GDM1 (cell line): ENCODE measurements around the gene CT47C1.
"Not testable (repeated sequence)": the region's sequence is repeated elsewhere in the genome, so short reads cannot be mapped to it uniquely, and the experiment has no call there.

ENCODE experiments used
- DNase-seq: peaks from one replicate; lab custom pipeline; 2025; lab: John Stamatoyannopoulos, UW

Gene CT47C1

DNA sequence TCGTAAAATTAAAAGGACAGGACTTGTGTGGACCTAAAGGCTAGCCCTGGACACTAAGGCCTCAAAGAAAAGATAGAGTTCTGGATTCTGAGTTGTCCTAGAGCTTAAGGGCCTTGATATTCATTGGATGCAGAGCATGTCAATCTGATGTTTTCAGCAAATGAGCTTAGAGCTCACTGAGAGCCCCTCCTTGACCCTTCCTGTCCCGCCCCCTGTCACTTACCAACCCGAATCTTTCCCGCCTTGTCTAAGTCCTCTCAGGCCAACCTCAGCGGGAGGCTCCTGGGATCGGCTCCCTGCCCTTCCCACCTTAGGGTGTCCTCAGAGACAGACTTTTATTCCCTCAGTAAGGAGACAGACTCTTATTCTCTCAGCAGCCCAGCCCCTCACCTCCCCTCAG, at the start of gene CT47C1:
Gene CT47C1, plus strand, starts transcription at position 250 of the 400 bp plus-strand sequence. CDS start 233 bp downstream, outside the sequence.
- no peak for DNase-seq

DNA sequence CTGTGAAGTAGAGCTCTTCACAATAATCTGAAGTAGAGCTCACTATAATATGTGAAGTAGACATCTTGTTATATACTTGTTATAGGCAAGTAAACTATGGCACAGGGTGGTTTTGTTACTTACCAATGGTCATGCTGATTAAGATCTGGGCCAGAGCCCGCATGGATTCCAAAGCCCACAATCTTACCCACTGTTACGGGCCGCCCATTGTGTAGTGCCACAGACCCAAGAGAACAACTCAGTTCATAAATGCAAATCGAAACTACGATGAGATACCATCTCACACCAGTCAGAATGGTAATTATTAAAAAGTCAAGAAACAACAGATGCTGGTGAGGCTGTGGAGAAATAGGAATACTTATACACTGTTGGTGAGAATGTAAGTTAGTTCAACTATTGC, 46.9 kb upstream of the CT47C1 start:
- DNase-seq, result no peak

DNA sequence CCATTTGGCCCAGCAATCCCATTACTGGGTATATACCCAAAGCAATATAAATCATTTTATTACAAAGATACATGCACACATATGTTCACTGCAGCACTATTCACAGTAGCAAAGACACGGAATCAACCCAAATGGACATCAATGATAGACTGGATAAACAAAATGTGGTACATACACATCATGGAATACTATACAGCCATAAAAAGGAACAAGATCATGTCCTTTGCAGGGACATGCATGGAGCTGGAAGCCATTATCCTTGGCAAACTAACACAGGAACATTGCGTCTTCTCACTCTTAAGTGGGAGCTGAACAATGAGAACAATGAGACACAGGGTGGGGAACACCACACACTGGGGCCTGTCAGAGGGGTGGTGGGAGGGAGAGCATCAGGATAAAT, 46.4 kb upstream of the CT47C1 start:
- not testable (repeated sequence) for DNase-seq

DNA sequence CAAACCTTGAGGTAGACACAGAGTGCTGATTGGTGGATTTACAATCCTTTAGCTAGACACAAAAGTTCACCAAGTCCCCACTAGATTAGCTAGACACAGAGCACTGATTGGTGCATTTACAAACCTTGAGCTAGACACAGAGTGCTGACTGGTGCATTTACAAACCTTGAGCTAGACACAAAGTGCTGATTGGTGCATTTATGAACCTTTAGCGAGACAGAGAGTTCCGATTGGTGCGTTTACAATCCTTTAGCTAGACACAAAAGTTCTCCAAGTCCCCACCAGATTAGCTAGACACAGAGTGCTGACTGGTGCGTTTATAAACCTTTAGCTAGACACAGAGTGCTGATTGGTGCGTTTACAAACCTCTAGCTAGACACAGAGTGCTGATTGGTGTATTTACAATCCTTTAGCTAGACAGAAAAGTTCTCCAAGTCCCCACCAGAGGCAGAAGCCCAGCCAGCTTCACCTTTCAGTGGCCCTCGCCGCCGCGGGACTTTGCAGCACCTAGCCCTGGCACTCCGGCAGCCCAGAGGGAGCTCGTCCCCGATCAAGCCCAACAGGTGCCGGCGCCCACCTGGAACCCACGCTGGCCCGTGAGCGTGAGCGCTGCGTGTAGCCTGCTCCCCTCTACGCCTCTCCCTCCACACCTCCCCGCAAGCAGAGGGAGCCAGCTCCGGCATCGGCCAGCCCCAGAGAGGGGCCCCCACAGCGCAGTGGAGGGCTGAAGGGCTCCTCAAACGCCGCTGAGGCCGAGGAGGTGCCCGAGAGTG, 44.6 kb upstream of the CT47C1 start:
- not testable (repeated sequence) for DNase-seq

DNA sequence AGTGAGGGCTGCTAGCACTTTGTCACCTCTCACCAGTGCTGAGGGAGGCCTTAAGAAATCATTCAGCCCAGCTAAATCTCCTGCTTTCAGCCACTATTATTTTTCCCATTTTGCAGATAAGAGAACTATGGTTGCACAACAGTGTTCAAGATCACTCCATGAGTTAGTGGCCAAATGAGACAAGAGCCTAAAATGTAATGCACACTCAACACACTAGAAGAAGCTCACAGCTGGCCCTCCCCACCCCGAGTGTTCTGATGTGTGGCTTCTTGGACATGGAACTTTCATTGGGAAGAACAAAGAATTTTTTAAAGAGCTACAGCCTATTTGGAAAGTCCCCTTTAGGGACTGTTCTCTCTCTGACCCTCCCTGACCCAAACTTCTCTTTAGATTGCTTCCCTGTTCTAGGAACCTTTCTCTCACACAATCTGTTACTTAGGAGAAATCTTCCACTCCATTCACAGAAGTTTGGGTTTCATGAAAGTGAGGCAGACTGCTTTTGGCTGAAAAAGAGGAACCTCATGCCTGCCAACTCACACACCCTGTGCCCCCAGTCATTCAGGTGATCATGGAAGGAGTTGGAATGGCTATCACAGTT, 44.0 kb upstream of the CT47C1 start:
- DNase-seq, result no peak

DNA sequence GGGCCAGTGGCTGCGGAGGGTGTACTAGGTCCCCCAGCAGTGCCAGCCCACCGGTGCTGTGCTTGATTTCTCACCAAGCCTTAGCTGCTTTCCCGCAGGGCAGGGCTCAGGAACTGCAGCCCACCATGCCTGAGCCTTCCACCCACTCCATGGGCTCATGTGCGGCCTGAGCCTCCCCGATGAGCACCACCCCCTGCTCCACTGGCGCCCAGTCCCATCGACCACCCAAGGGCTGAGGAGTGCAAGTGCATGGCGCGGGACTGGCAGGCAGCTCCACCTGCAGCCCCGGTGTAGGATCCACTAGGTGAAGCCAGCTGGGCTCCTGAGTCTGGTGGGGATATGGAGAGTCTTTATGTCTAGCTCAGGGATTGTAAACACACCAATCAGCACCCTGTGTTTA, 43.1 kb upstream of the CT47C1 start:
- not testable (repeated sequence) for DNase-seq

DNA sequence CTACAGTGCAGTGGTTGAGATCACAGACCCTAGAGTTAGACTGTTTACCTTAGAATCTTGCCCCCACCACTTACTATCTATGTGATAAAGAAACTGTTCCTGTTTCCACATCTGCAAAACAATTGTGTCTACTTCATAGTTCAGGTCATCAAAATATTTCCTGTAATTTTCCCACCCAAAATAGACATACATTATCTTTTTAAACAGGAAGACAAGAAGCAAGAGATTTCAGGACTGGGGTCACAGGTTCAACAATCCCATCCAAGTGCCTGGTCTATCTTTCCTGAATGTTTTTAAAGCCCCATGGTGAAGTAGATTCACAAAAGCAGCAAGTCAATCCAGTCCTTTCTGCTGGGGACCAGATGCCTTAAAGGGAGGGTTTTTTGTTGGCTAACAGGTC, 41.8 kb upstream of the CT47C1 start:
- no peak for DNase-seq

DNA sequence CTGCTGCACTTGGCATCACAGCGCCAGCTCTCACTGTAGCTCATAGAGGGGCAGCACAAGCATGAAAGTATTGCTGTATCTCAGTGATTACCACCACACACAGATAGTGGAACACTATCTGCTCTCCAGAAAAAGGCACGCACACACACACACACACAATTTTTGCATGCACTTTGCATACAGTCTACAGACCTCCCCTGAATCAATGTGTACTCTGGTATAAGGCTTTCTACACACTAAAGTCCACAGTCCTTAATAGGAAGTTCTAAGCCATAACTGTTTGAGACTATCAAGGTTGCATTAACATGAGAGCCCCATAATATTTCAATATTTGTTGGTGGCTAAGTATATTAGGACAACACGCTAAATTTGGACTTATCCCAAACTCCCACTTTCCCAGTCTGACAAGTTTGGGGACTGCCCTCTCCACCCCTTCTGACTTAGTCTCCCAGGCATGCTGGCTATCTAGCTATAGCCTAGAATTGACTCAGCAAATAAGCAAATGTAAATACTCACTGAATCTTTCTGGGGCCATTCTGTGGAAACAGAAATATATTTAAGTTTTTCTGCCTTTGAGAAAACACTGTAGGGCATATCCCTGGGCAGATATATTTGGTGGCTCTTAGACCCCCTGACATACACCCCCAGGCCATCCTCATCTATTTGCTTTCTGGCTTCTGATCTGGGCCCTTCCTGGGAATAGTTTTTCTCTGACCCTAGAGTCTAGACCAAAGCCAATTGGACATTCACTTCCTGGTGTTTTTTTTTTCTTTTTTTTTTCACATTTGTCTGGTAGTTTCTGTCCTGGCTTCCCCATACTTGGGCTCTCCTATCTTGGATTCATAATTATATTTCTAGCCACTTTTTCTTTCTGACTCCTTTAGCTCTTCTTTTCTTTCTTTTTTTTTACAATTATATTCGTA, 36.4 kb upstream of the CT47C1 start:
- no peak for DNase-seq

DNA sequence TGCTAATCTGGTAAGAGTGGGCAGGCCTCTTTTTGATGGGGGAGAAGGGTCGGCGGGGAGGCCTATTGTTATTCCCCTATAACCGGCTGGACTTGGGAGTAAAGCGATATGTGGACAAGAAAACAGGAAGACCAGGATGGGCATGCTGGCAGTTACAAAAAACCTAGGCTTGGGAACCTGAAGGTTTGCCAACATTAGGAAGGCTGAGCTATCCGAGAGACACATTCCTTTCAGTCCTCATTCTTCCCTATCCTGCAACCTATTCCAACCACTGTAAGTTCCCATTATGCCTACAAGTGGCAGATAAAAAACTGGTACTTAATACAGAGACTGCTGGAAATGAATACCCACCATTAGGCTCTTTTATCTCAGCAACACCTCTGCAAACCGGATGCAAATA, 32.4 kb upstream of the CT47C1 start:
- DNase-seq, result no peak

DNA sequence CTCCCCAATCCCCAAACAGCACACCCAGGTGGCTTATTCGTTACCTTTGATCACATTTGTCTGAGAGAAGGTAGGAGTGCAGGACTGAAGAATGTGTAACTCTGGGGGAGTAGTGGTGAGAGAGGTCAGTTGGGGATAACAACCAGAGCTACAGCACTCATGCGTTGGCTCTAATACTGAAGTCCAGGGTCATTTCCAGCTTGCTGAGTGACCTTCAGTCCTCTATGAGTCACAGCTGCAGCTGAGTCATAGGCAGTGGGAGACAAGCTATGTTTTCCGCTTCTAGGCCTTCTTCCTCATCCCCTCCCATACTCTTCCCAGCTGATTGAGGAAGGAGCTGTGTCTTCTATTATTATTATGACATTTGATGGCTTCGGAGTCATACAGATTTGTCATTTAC, 31.6 kb upstream of the CT47C1 start:
- no peak for DNase-seq

DNA sequence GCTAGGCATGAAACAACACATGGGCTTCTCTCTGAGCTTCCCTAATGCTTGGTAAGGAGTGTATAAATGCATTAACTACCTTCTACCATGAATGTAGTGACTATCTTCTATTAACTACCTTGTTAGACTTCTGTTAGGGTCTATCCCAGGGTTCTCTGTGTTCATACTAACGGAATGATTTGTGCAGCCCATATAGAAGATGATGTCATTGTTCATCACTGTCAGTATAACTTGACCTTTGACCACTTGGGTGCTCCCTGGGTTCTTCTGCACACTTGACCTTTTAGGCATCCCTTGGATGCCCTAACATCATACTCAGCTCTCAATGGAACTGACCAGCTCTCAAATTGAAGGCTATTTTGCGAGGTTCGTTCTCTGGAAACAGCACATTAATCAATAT, 30.8 kb upstream of the CT47C1 start:
- no peak for DNase-seq

DNA sequence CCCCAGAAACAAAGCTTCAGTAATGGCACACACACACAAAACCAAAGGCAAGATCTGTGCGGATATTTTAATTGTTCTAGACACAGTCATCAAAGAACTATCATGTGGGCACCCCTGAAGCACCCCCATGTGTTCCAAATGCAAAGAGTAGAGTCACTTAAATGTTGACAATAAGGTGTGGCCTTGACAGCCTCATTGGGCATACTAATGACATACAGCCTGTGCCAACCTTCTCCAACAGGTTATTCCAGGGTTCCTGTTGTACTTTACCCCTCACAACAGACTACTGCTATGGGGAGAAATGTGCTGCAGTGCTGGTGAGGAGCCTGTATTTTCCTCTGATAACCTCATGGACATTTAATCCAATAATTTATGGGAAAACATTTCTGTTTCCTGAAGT, 29.8 kb upstream of the CT47C1 start:
- DNase-seq, result no peak

DNA sequence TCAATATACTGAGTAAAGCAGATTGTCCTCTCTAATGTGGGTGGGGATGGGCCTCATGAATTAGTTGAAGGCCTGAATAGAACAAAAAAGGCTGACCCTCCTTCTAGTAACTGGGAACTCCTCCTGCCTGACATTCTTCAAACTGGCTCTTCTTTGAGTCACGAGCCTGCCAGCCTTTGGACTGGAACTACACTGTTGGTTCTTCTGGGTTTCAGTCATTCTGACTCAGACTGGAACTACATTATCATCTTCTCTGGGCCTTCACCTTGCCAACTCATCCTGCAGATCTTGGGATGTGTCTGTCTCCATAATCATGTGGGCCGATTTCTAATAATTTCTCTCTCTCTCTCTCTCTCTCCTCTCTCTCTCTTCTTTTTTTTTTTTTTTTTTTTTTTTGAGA, 26.9 kb upstream of the CT47C1 start:
- DNase-seq, result no peak

DNA sequence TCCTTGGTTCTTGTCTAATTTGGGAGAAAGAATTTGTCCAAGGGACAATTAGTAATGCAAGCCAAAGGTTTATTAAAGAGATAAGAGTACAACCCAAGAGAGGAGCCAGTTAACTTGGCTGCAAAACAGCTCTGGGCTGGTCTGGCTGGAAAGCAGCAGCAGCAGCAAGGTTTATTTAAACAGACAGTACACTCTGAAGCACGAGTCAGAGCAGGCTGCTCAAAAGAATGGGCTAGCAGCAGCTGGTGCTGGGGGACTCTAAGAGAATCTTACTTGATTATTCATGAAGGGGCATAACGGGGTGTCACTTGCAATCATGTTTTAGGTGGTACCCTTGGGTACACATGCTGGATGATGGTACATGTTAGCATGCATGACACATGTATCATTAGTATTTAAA, 17.1 kb upstream of the CT47C1 start:
- no peak for DNase-seq

DNA sequence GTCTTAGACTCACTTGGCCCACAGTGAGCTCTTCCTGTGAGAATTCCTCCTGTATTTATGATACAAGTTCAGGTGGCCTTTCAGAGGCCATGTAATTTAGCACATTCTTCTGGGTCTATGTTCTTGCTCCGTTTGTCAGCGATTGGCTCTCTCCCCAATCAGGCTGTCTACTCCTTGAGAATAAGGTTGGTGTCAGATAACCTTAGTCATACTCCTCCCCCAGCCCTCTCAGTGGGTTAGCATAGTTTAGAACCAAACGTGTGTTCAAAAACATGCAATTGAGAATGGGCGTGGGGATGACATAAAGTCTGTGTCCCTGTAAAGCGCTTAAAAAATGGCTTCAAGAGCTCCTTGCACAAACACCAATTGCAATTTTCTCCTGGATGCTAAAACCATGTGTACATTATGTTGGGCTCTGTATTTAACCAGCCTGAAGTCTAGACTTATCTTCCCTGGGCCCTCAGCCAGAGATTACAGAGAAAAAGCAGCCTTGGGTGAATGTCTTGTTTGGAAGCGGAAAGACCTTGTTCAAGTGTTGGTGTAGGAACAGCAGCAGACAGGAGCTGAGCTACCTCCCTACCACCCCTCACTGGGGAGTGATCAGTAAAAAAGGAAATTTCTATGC, 9.9 kb upstream of the CT47C1 start:
- DNase-seq, result no peak

DNA sequence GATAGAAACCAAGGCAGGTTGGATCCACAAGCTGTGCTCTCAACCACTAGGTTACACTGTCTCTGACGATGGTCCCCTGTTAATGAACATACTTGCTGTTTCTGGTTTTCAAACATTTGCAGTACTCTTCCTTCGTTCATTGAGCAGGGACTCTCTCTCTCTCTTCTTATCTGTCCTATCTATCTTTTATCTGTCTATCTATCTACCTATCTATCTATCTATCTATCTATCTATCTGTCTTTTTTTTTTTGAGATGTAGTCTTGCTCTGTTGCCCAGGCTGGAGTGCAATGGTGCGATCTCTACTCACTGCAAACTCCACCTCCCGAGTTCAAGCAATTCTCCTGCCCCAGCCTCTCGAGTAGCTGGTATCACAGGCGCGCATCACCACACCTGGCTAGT, 9.4 kb upstream of the CT47C1 start:
- no peak for DNase-seq

DNA sequence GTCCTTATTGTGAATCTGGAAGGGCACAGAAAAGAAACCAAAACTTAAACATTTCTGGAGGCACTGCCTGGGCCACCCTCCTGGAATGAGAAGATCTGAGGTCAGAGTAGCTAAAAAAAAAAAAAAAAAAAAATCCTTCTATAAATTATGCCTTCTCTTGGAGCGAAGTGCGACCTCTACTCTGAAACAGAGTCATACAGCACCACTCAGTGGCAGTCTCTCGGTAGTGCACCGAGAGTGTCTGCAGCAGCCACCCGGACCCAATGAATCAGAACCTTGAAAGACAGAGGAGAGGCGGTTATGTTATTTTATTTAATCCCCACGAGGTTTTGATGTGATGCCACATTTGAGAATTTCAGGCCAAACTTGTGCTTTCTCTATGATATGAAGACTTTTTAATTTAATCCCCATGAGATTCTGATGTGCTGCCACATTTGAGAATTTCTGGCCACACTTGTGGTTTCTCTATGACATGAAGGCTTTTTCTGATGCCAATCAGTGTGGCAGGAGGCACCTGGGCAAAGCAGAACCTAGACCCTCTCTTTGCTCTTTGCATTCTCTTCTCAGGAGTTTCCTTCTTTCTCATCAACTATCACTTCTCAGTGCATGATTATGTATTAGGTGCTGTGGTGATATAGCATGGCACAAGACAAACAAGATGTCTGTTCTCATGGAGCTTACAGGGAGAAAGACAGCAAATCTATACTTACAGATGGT, 5.6 kb upstream of the CT47C1 start:
- DNase-seq, result no peak

DNA sequence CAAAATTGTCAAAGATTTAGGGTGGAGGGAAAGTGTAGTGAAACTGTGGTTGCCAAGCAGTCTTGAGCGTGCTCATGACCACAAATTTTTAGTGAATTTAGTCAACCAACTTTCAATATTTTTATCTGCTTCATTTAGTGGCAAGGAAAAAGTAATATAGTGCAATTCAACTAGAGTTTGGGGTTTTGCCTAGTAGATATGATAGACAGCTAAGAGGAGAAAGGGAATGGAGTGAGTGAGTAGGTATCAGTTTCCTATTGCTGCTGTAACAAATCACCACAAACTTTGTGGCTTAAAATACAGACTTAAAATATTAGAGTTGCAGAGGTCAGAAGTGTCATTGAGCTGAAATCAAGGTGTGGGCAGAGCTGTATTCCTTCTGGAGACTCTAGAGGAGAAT, 3.7 kb upstream of the CT47C1 start:
- DNase-seq, result no peak

DNA sequence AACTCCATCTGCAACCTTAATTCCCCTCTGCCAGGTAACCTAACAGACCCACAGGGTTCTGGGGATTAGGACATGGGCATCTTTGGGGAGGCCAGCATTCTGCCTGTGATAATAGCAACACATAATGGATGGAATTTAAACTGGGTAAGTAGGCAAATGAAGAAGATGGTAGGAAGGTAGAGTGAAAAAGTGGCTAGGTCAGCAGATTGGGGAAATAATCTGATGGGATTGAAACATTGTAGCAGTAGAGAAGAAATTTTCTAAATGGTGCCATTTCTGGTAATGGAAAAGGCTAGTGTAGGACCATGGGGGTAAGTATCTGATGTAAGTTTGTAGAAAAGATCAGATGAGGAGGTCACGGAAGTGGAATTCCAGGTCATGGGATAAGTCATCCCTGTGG, 3.0 kb upstream of the CT47C1 start:
- no peak for DNase-seq

DNA sequence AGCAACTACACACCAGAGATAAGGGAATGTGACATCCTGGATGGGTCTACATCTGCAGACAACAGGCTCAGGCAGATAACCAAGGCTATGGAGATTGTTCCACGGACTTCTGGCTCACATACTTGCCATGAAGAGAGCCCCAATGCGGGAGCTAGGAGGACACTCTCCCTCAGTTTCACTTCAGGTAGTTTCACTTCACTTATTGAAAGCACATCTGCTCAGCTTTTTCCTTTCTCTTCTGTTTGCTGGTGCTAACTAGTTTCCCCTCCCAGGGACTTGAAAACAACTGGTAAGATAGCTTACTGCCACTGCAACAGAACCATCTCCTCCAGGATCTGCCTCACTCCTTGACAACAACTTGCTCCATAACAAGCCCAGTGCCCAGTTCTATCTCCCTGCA, 1.4 kb upstream of the CT47C1 start:
- no peak for DNase-seq

DNA sequence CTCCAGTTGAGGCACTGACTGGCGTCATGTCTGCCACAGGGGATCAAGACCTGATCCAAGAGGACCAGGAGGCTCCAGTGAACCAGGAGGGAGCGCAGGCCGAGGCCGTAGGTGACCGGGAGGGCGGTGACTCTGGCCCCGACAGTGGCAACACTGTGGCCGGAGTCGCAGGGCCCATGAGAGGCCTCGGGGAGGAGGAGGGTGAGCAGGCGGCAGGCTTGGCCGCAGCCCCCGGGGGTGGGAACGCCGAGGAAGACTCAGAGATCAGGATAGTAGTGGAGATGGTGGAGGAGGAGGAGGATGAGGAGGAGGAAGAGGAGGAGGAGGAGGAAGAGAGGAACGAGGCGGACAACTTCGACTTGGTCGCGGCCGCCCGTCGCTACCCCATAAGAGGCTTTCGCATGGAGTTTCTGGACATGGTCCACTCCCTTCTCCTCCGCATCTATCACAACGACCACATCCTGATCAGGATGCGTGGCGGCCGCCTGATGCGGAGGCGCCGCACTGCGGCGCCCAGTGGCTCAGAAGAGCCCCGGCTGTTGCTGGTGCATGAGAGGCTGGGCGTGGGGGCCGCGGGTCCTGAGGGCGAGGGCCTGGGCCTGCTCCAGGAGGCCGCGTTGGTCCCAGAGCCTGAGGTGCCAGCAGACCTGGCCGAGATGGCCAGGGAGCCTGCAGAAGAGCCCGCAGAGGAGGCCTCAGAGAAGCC, 560 bp downstream of the CT47C1 start:
- DNase-seq, result no peak
